Hepatocyte (in vitro differentiated cells): ENCODE measurements around the gene ZBTB43.

ENCODE experiments used
- CTCF ChIP-seq: fragments of 200-600 bp; sonication (generic); IDR thresholded peaks from 2 replicates; pipeline ENCODE4 v1.5.1; 2016; ENCODE audit warnings: antibody characterized with exemption, mild to moderate bottlenecking; ENCODE audit not compliant: poor library complexity
- EZH2phosphoT487 ChIP-seq: fragments of 200-600 bp; sonication (generic); IDR thresholded peaks from one replicate; pipeline ENCODE4 v1.6.1; 2018; ENCODE audit warnings: antibody characterized with exemption, mild to moderate bottlenecking, low read depth, moderate library complexity; ENCODE audit not compliant: unreplicated experiment, severe bottlenecking

DNA sequence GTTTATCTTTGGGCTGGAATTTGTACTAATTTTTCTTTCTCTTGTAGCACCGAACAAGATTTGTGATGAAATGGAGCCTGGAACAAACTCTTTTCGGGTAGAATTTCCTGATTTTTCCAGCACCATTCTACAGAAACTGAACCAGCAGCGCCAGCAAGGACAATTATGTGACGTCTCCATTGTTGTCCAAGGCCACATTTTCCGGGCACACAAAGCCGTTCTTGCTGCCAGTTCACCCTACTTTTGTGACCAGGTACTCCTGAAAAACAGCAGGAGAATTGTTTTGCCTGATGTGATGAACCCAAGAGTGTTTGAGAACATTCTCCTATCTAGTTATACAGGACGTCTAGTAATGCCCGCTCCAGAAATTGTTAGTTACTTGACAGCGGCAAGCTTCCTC, 27.6 kb downstream of the ZBTB43 start:
- no peak for TF ChIP-seq CTCF
- TF ChIP-seq EZH2phosphoT487: no peak
